Measurements from ENCODE around the gene EFNB3.

GRCh38 chr17:7755095-7755890 lies 50.3 kb downstream of the EFNB3 start:
- TF ChIP-seq REST (IDR thresholded peaks at IDR 0.05; ENCODE audit: insufficient replicate concordance, low read depth) (no peak), CTCF (IDR thresholded peaks at IDR 0.05; ENCODE audit: insufficient read depth, low read length) (no peak), POLR2AphosphoS5 (IDR thresholded peaks at IDR 0.05; ENCODE audit: low read depth) (no peak), GABPA (IDR thresholded peaks at IDR 0.05; ENCODE audit: low read depth) (no peak)
